CD4-positive, alpha-beta memory T cell (primary cell): ENCODE measurements around the gene ZNF99. TPM values are rescaled to one million over a fixed set of nuclear protein-coding genes. Genes with fewer than 3 reads are reported as not detected.
"Not testable (repeated sequence)": the region's sequence is repeated elsewhere in the genome, so short reads cannot be mapped to it uniquely, and the experiment has no call there.

Experiments
- CTCF ChIA-PET: fragments of 350-600 bp; sonication (Branson Sonifier 250); formaldehyde crosslinking; loops from one replicate; lab custom pipeline; 2021; ENCODE audit warnings: inconsistent platforms; ENCODE audit not compliant: partially characterized antibody; lab: Charles Lee
- POLR2A ChIA-PET: fragments of 350-600 bp; sonication (Branson Sonifier 250); formaldehyde crosslinking; loops from one replicate; lab custom pipeline; 2021; ENCODE audit not compliant: partially characterized antibody; lab: Charles Lee
- DNase-seq, 5 donors: peaks; one replicate each; pipeline versions ENCODE4 v3.0.0 to v3.0.0-alpha.2; 2020 to 2022; ENCODE audit warnings: mixed read lengths in 1 of 5
- H3K27ac ChIP-seq: one replicate; pipeline ENCODE4 v1.7.0; 2013; ENCODE audit warnings: low read depth, low read length
- H3K27me3 ChIP-seq: 2 replicates; pipeline ENCODE4 v1.7.0; 2013; ENCODE audit warnings: mild to moderate bottlenecking, low read length, moderate library complexity; ENCODE audit not compliant: insufficient read depth
- H3K36me3 ChIP-seq: 2 replicates; pipeline ENCODE4 v1.7.0; 2013; ENCODE audit warnings: mild to moderate bottlenecking, low read length, moderate library complexity; ENCODE audit not compliant: insufficient read depth
- H3K4me1 ChIP-seq: 2 replicates; pipeline ENCODE4 v1.7.0; 2013; ENCODE audit warnings: mild to moderate bottlenecking, low read length, moderate library complexity; ENCODE audit not compliant: insufficient read depth
- H3K4me3 ChIP-seq, 2 donors: one replicate each; pipeline ENCODE4 v1.7.0; 2013; ENCODE audit warnings: low read length in 2 of 2, mild to moderate bottlenecking in 1 of 2
- H3K9me3 ChIP-seq, 2 donors: one replicate each; pipeline ENCODE4 v1.7.0; 2013; ENCODE audit warnings: low read length in 2 of 2, control low read depth in 1 of 2; ENCODE audit not compliant: control insufficient read depth in 1 of 2
- H3K27ac Mint-ChIP-seq, 7 donors: one replicate each; pipeline ENCODE4 v1.8.0; 2020 to 2021; ENCODE audit warnings: mixed read lengths in 7 of 7, mild to moderate bottlenecking in 6 of 7, inconsistent platforms in 3 of 7, moderate library complexity in 3 of 7
- H3K27me3 Mint-ChIP-seq, 2 donors: one replicate each; pipeline ENCODE4 v1.8.0; 2020 to 2021; ENCODE audit warnings: mixed read lengths in 2 of 2
- H3K36me3 Mint-ChIP-seq, 2 donors: one replicate each; pipeline ENCODE4 v1.8.0; 2020 to 2021; ENCODE audit warnings: mixed read lengths in 2 of 2, inconsistent platforms in 1 of 2, mild to moderate bottlenecking in 1 of 2
- H3K4me1 Mint-ChIP-seq, 4 donors: one replicate each; pipeline ENCODE4 v1.8.0; 2020 to 2021; ENCODE audit warnings: mixed read lengths in 4 of 4, mild to moderate bottlenecking in 1 of 4
- H3K4me3 Mint-ChIP-seq, 8 donors: one replicate each; pipeline ENCODE4 v1.8.0; 2020 to 2021; ENCODE audit warnings: mixed read lengths in 8 of 8, mild to moderate bottlenecking in 7 of 8, moderate library complexity in 6 of 8, inconsistent platforms in 3 of 8
- H3K9me3 Mint-ChIP-seq, 8 donors: one replicate each; pipeline ENCODE4 v1.8.0; 2020 to 2021; ENCODE audit warnings: mixed read lengths in 8 of 8, mild to moderate bottlenecking in 5 of 8, inconsistent platforms in 3 of 8, moderate library complexity in 1 of 8
- intact Hi-C: fragments of 100-400 bp; cut with micrococcal nuclease; formaldehyde crosslinking; loops from one replicate; pipeline ENCODE4 v1.15.1; 2023
- polyA plus RNA-seq, 2 donors: library from polyadenylated mRNA; unstranded; fragments of 300-500 nt; fragmentation: Illumina TruSeq; gene quantifications; one replicate each; pipeline ENCODE4 v1.2.3, GENCODE V29; 2021
- total RNA-seq, 2 experiments: library from RNA; stranded (reverse); gene quantifications; one replicate each; pipeline ENCODE4 v1.2.3, GENCODE V29; 2021

The ZNF99 gene
- total and polyA plus RNA-seq, 4 experiments from 2014 or later = not detected

DNA sequence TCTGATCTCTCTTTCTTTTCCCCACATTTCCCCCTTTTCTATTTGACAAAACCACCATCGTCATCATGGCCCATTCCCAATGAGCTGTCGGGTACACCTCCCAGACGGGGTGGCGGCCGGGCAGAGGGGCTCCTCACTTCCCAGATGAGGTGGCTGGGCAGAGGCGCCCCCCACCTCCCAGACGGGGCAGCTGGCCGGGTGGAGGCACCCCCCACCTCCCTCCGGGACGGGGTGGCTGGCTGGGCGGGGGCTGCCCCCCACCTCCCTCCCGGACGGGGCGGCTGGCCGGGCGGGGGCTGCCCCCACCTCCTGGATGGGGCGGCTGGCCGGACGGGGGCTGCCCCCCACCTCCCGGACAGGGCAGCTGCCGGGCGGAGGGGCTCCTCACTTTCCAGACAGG lies 81.3 kb downstream of the ZNF99 start:
- H3K27me3 ChIP-seq, POLR2A ChIA-PET, H3K4me1 ChIP-seq, H3K27me3 Mint-ChIP-seq, DNase-seq, CTCF ChIA-PET, H3K9me3 ChIP-seq, H3K4me3 ChIP-seq, H3K4me1 Mint-ChIP-seq, H3K27ac Mint-ChIP-seq, H3K27ac ChIP-seq, H3K36me3 ChIP-seq, H3K4me3 Mint-ChIP-seq, intact Hi-C loops, H3K36me3 Mint-ChIP-seq: not testable (repeated sequence)
- H3K9me3 Mint-ChIP-seq = peaks cover 0 to 44% (median 35%) of the 10 kb centered on the region in 8 donors

Other genes starting within 250 kb of the ZNF99 start
- gene ZNF492, start 149.8 kb downstream of the ZNF99 start, total RNA-seq = under 1 TPM; 0.64 TPM
- under 1 TPM in 1 of 2 donors, not detected in 1; 0.08 TPM for gene ZNF492, start 149.8 kb downstream of the ZNF99 start, polyA plus RNA-seq
- gene ZNF723, start 48.1 kb upstream of the ZNF99 start, total RNA-seq = not detected
- gene ZNF723, start 48.1 kb upstream of the ZNF99 start, polyA plus RNA-seq = not detected
- gene ZNF728, start 219.0 kb upstream of the ZNF99 start, total RNA-seq = not detected
- gene ZNF728, start 219.0 kb upstream of the ZNF99 start, polyA plus RNA-seq = not detected